Type B pancreatic cell (in vitro differentiated cells): ENCODE data around the gene NRIP2. TPM values are rescaled to one million over a fixed set of nuclear protein-coding genes. Genes with fewer than 3 reads are reported as not detected.
A peak's percentile ranks its signal among the peaks of the same experiment; 100 is the strongest.

Source experiments
- DNase-seq: peaks from one replicate; pipeline ENCODE4 v3.0.0; 2021; ENCODE audit warnings: mixed read lengths; ENCODE audit not compliant: unreplicated experiment; ENCODE audit errors: extremely low spot score
- H3K27ac Mint-ChIP-seq: 2 replicates; pipeline ENCODE4 v1.8.0; 2021; ENCODE audit warnings: mild to moderate bottlenecking, mixed read lengths
- H3K27me3 Mint-ChIP-seq: 2 replicates; pipeline ENCODE4 v1.8.0; 2021; ENCODE audit warnings: mixed read lengths
- H3K36me3 Mint-ChIP-seq: 2 replicates; pipeline ENCODE4 v1.8.0; 2021; ENCODE audit warnings: mixed read lengths
- H3K4me1 Mint-ChIP-seq: one replicate; pipeline ENCODE4 v1.8.0; 2021; ENCODE audit warnings: mixed read lengths; ENCODE audit not compliant: unreplicated experiment
- H3K4me3 Mint-ChIP-seq: 2 replicates; pipeline ENCODE4 v1.8.0; 2021; ENCODE audit warnings: mild to moderate bottlenecking, mixed read lengths
- H3K9me3 Mint-ChIP-seq: 2 replicates; pipeline ENCODE4 v1.8.0; 2021; ENCODE audit warnings: mixed read lengths
- total RNA-seq: library from RNA; stranded (reverse); gene quantifications from 2 replicates; pipeline ENCODE4 v1.2.1, GENCODE V29; 2021; ENCODE audit warnings: low replicate concordance
- TF ChIP-seq, protein P1 (sequence below): fragments of 200-600 bp; sonication (generic); conservative IDR thresholded peaks from 2 replicates; pipeline ENCODE4 v1.5.0; 2021; ENCODE audit warnings: antibody characterized with exemption, mild to moderate bottlenecking

Gene NRIP2
- total RNA-seq, 1 donor from 2014 or later = 1.2 TPM

- H3K4me3 Mint-ChIP-seq = no peak overlapping the region
- H3K9me3 Mint-ChIP-seq = peaks cover 5% of the 10 kb centered on the region
- DNase-seq = no peak
- peak overlapping the region; percentile 32 for H3K27ac Mint-ChIP-seq
- TF ChIP-seq, protein P1, sequence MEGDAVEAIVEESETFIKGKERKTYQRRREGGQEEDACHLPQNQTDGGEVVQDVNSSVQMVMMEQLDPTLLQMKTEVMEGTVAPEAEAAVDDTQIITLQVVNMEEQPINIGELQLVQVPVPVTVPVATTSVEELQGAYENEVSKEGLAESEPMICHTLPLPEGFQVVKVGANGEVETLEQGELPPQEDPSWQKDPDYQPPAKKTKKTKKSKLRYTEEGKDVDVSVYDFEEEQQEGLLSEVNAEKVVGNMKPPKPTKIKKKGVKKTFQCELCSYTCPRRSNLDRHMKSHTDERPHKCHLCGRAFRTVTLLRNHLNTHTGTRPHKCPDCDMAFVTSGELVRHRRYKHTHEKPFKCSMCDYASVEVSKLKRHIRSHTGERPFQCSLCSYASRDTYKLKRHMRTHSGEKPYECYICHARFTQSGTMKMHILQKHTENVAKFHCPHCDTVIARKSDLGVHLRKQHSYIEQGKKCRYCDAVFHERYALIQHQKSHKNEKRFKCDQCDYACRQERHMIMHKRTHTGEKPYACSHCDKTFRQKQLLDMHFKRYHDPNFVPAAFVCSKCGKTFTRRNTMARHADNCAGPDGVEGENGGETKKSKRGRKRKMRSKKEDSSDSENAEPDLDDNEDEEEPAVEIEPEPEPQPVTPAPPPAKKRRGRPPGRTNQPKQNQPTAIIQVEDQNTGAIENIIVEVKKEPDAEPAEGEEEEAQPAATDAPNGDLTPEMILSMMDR = no peak
- H3K36me3 Mint-ChIP-seq = peaks cover 54% of the 10 kb centered on the region
- H3K4me1 Mint-ChIP-seq = no peaks in the 10 kb centered on the region
- no peaks in the 10 kb centered on the region for H3K27me3 Mint-ChIP-seq
Measured at GRCh38 chr12:2804393-2805142, 30.3 kb downstream of the NRIP2 start.

- Mint-ChIP-seq H3K36me3 (peaks cover 62% of the 10 kb centered on the region), H3K9me3 (peaks cover 5% of the 10 kb centered on the region), H3K4me1 (no peaks in the 10 kb centered on the region), H3K27ac (peak overlapping the region; percentile 13), H3K27me3 (no peaks in the 10 kb centered on the region), H3K4me3 (no peak overlapping the region)
- DNase-seq = no peak
- TF ChIP-seq, protein P1 = no peak
Measured at GRCh38 chr12:2803635-2804392, 31.0 kb downstream of the NRIP2 start.

GRCh38 chr12:2801044-2801783 lies 33.6 kb downstream of the NRIP2 start:
- Mint-ChIP-seq H3K4me1 (no peaks in the 10 kb centered on the region), H3K27ac (peak overlapping the region; percentile 44), H3K4me3 (no peak overlapping the region), H3K27me3 (peaks cover 4% of the 10 kb centered on the region), H3K9me3 (no peaks in the 10 kb centered on the region), H3K36me3 (peaks cover 81% of the 10 kb centered on the region)
- DNase-seq = no peak
- TF ChIP-seq, protein P1 = no peak

DNA sequence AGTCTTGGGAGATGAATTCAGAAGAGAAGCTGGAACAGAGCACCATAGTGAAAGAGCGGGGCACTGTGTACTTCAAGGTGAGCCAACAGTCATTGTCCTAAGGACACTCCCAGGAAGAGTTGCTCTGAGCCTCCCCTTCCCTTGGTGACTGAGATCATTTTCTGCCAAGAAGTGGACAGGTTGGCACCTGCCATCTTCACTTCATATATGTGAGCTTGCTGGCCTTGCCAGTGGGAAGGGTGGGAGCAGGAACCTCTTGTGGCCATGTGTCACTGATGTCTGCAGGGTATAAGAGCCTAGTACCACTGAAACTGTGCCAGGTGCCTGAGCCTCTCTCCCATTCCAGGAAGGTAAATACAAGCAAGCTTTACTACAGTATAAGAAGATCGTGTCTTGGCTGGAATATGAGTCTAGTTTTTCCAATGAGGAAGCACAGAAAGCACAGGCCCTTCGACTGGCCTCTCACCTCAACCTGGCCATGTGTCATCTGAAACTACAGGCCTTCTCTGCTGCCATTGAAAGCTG lies 34.7 kb downstream of the NRIP2 start:
- H3K4me1 Mint-ChIP-seq = no peaks in the 10 kb centered on the region
- H3K9me3 Mint-ChIP-seq = no peaks in the 10 kb centered on the region
- no peak overlapping the region for H3K4me3 Mint-ChIP-seq
- H3K36me3 Mint-ChIP-seq = peaks cover 75% of the 10 kb centered on the region
- H3K27me3 Mint-ChIP-seq = peaks cover 6% of the 10 kb centered on the region
- no peak overlapping the region for H3K27ac Mint-ChIP-seq
- TF ChIP-seq, protein P1 = no peak
- no peak for DNase-seq

DNA sequence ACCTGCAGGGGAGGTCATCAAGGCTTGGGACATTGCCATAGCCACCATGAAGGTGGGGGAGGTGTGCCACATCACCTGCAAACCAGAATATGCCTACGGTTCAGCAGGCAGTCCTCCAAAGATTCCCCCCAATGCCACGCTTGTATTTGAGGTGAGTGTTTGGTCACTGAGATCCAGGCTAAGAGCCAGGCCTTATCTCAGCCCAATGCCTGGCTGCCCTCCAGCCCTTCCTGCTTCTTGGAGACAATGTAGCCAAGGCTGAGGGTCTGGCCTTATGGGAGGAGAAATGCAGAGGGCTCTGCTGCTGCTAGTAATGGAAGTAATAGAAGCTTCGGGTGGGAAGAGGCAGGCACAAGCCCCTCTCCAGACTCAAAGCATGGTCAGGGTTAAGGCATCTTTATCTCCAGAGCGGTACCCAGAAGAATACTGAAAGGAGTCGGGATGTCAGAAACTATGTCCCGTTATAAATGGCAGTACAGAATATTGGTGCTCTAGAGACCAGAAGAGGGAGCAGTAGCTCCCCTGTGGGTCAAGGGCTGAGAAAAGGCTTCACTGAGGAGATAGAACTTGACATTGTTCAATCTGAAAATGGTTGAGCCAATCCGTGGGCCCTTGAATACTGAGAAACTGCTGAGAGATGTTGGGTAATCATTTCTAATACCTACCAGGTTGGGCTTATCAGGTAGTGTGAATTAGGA lies 37.0 kb downstream of the NRIP2 start:
- TF ChIP-seq, protein P1 = no peak
- Mint-ChIP-seq H3K4me3 (peak overlapping the region; percentile 95), H3K4me1 (no peaks in the 10 kb centered on the region), H3K27ac (peak overlapping the region; percentile 9), H3K9me3 (no peaks in the 10 kb centered on the region), H3K27me3 (peaks cover 6% of the 10 kb centered on the region), H3K36me3 (peaks cover 61% of the 10 kb centered on the region)
- DNase-seq = no peak
